H4 (cell line): ENCODE data around the gene IGF2BP3. TPM values are rescaled to one million over a fixed set of nuclear protein-coding genes. Genes with fewer than 3 reads are reported as not detected.
A peak's percentile ranks its signal among the peaks of the same experiment; 100 is the strongest.

Source experiments
- DNase-seq: peaks from one replicate; pipeline ENCODE4 v3.0.0-alpha.2; 2015; ENCODE audit warnings: low spot score
- total RNA-seq: library from RNA; depleted of rRNA; stranded (reverse); fragments of >200 nt; shearing (Covaris generic); gene quantifications from 2 replicates; pipeline ENCODE4 v1.2.3, GENCODE V29; 2014; rRNA removed

The IGF2BP3 gene
- total RNA-seq, 1 experiment from 2014 or later = 110 TPM

GRCh38 chr7:23264916-23265458 lies 205.3 kb downstream of the IGF2BP3 start:
- DNase-seq = no peak

GRCh38 chr7:23261843-23262452 lies 208.3 kb downstream of the IGF2BP3 start:
- DNase-seq = peak; percentile 85

DNA sequence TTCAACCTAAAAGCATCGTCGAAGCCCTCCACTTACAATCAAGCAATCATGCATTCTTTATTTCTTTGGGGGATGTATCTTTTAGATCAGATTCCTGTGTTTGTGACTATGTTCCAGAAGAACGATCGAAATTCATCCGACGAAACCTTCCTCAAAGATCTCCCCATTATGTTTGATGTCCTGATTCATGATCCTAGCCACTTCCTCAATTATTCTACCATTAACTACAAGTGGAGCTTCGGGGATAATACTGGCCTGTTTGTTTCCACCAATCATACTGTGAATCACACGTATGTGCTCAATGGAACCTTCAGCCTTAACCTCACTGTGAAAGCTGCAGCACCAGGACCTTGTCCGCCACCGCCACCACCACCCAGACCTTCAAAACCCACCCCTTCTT lies 209.9 kb downstream of the IGF2BP3 start:
- DNase-seq = no peak

Other genes starting within 250 kb of the IGF2BP3 start
- 81.4 and 112 TPM in 2 replicates for gene GPNMB, start 223.7 kb downstream of the IGF2BP3 start, total RNA-seq
- gene MALSU1, start 171.2 kb downstream of the IGF2BP3 start, total RNA-seq = 158 and 178 TPM in 2 replicates
- gene TRA2A, start 61.5 kb upstream of the IGF2BP3 start, total RNA-seq = 21.2 and 27.7 TPM in 2 replicates
- 18.9 and 25.8 TPM in 2 replicates for gene CCDC126, start 126.9 kb upstream of the IGF2BP3 start, total RNA-seq
- 2.9 and 4.8 TPM in 2 replicates for gene FAM221A, start 209.7 kb upstream of the IGF2BP3 start, total RNA-seq
- gene STK31, start 239.7 kb upstream of the IGF2BP3 start, total RNA-seq = 0.56 TPM in 1 of 2 replicates, not detected in the other